Measurements from ENCODE around the gene CPTP. TPM values are rescaled to one million over a fixed set of nuclear protein-coding genes. Genes with fewer than 3 reads are reported as not detected.

Gene CPTP
- total RNA-seq, 1 donor from 2014 or later: 18.7 TPM

- TF ChIP-seq CTCF (IDR thresholded peaks at IDR 0.05; ENCODE audit: partially characterized antibody, unreplicated experiment): no peak
- H3K27me3 Mint-ChIP-seq (ENCODE audit: unreplicated experiment): peaks cover 6% of the 10 kb centered on the region
- DNase-seq: no peak
- H3K9me3 Mint-ChIP-seq (ENCODE audit: unreplicated experiment): peaks cover 6% of the 10 kb centered on the region
- H3K27ac Mint-ChIP-seq (ENCODE audit: unreplicated experiment): no peak overlapping the region
- H3K4me1 Mint-ChIP-seq (ENCODE audit: low read depth, unreplicated experiment): peaks cover 8% of the 10 kb centered on the region
- peak overlapping the region; percentile 61 for H3K4me3 Mint-ChIP-seq (ENCODE audit: unreplicated experiment)
- no peaks in the 10 kb centered on the region for H3K36me3 Mint-ChIP-seq (ENCODE audit: unreplicated experiment)
Observed at GRCh38 chr1:1324084-1324523, 498 bp upstream of the CPTP start.

- no peak for TF ChIP-seq CTCF (IDR thresholded peaks at IDR 0.05; ENCODE audit: partially characterized antibody, unreplicated experiment)
- Mint-ChIP-seq H3K4me3 (ENCODE audit: unreplicated experiment) (peak overlapping the region; percentile 69), H3K27me3 (ENCODE audit: unreplicated experiment) (peaks cover 11% of the 10 kb centered on the region), H3K36me3 (ENCODE audit: unreplicated experiment) (no peaks in the 10 kb centered on the region), H3K9me3 (ENCODE audit: unreplicated experiment) (peaks cover 13% of the 10 kb centered on the region), H3K27ac (ENCODE audit: unreplicated experiment) (no peak overlapping the region), H3K4me1 (ENCODE audit: low read depth, unreplicated experiment) (peaks cover 12% of the 10 kb centered on the region)
- no peak for DNase-seq
Observed at GRCh38 chr1:1325288-1326074, 879 bp downstream of the CPTP start.

- peaks cover 12% of the 10 kb centered on the region for H3K27me3 Mint-ChIP-seq (ENCODE audit: unreplicated experiment)
- H3K4me3 Mint-ChIP-seq (ENCODE audit: unreplicated experiment): peak overlapping the region; percentile 15
- peaks cover 15% of the 10 kb centered on the region for H3K9me3 Mint-ChIP-seq (ENCODE audit: unreplicated experiment)
- no peak overlapping the region for H3K27ac Mint-ChIP-seq (ENCODE audit: unreplicated experiment)
- no peaks in the 10 kb centered on the region for H3K36me3 Mint-ChIP-seq (ENCODE audit: unreplicated experiment)
- H3K4me1 Mint-ChIP-seq (ENCODE audit: low read depth, unreplicated experiment): peaks cover 12% of the 10 kb centered on the region
- no peak for TF ChIP-seq CTCF (IDR thresholded peaks at IDR 0.05; ENCODE audit: partially characterized antibody, unreplicated experiment)
- DNase-seq: no peak
Observed at GRCh38 chr1:1326075-1326605, 1.5 kb downstream of the CPTP start.

- Mint-ChIP-seq H3K4me3 (ENCODE audit: unreplicated experiment) (no peak overlapping the region), H3K27ac (ENCODE audit: unreplicated experiment) (no peak overlapping the region)
- no peak for TF ChIP-seq CTCF (IDR thresholded peaks at IDR 0.05; ENCODE audit: partially characterized antibody, unreplicated experiment)
Observed at GRCh38 chr1:1327291-1327690, 2.7 kb downstream of the CPTP start.

GRCh38 chr1:1328254-1328653 is 3.7 kb downstream of the CPTP start:
- peaks cover 9% of the 10 kb centered on the region for H3K4me1 Mint-ChIP-seq (ENCODE audit: low read depth, unreplicated experiment)
- H3K36me3 Mint-ChIP-seq (ENCODE audit: unreplicated experiment): no peaks in the 10 kb centered on the region
- DNase-seq: no peak
- no peak overlapping the region for H3K4me3 Mint-ChIP-seq (ENCODE audit: unreplicated experiment)
- peaks cover 18% of the 10 kb centered on the region for H3K9me3 Mint-ChIP-seq (ENCODE audit: unreplicated experiment)
- peaks cover 13% of the 10 kb centered on the region for H3K27me3 Mint-ChIP-seq (ENCODE audit: unreplicated experiment)
- no peak for TF ChIP-seq CTCF (IDR thresholded peaks at IDR 0.05; ENCODE audit: partially characterized antibody, unreplicated experiment)
- no peak overlapping the region for H3K27ac Mint-ChIP-seq (ENCODE audit: unreplicated experiment)

More at GRCh38 chr1:1327291-1327690, 2.7 kb downstream of the CPTP start:
- DNase-seq: no peak
- peaks cover 12% of the 10 kb centered on the region for H3K4me1 Mint-ChIP-seq (ENCODE audit: low read depth, unreplicated experiment)
- peaks cover 18% of the 10 kb centered on the region for H3K9me3 Mint-ChIP-seq (ENCODE audit: unreplicated experiment)
- H3K27me3 Mint-ChIP-seq (ENCODE audit: unreplicated experiment): peaks cover 12% of the 10 kb centered on the region
- no peaks in the 10 kb centered on the region for H3K36me3 Mint-ChIP-seq (ENCODE audit: unreplicated experiment)

All from glutamatergic neuron (in vitro differentiated cells).